HG02938 (cell line): ENCODE results near the gene PHF24.
"Not testable (repeated sequence)": the region's sequence is repeated elsewhere in the genome, so short reads cannot be mapped to it uniquely, and the experiment has no call there.

Source experiments
- ATAC-seq: cut with Tn5 transposase; IDR thresholded peaks from one replicate; pipeline ENCODE4 v1.9.1; 2021; ENCODE audit warnings: mild to moderate bottlenecking, moderate library complexity; ENCODE audit not compliant: unreplicated experiment

PHF24 gene

GRCh38 chr9:34996181-34996904, 38.3 kb downstream of the PHF24 start:
- ATAC-seq = no peak

- ATAC-seq = no peak
Observed at GRCh38 chr9:34996905-34997279, 38.8 kb downstream of the PHF24 start.

- no peak for ATAC-seq
Observed at GRCh38 chr9:34997379-34997781, 39.3 kb downstream of the PHF24 start.

GRCh38 chr9:34998266-34998665, 40.2 kb downstream of the PHF24 start:
- ATAC-seq = no peak

GRCh38 chr9:34999576-34999975, 41.5 kb downstream of the PHF24 start:
- no peak for ATAC-seq

- no peak for ATAC-seq
Observed at GRCh38 chr9:35000535-35001284, 42.6 kb downstream of the PHF24 start.

GRCh38 chr9:35001285-35001677, 43.2 kb downstream of the PHF24 start:
- ATAC-seq = no peak

GRCh38 chr9:35001803-35002502, 43.9 kb downstream of the PHF24 start:
- no peak for ATAC-seq

GRCh38 chr9:35002623-35003022, 44.5 kb downstream of the PHF24 start:
- ATAC-seq = no peak

GRCh38 chr9:35004299-35004698, 46.2 kb downstream of the PHF24 start:
- ATAC-seq = not testable (repeated sequence)

GRCh38 chr9:35010351-35010958, 52.4 kb downstream of the PHF24 start:
- no peak for ATAC-seq

- ATAC-seq = no peak
Observed at GRCh38 chr9:35014517-35014916, 56.4 kb downstream of the PHF24 start.

- ATAC-seq = not testable (repeated sequence)
Observed at GRCh38 chr9:35023443-35023842, 65.4 kb downstream of the PHF24 start.

GRCh38 chr9:35026671-35027070, 68.6 kb downstream of the PHF24 start:
- ATAC-seq = no peak

- ATAC-seq = no peak
Observed at GRCh38 chr9:35027374-35027773, 69.3 kb downstream of the PHF24 start.

GRCh38 chr9:35027860-35028259, 69.8 kb downstream of the PHF24 start:
- ATAC-seq = no peak

GRCh38 chr9:35028341-35028740, 70.3 kb downstream of the PHF24 start:
- no peak for ATAC-seq

- no peak for ATAC-seq
Observed at GRCh38 chr9:35029241-35029640, 71.2 kb downstream of the PHF24 start.

- ATAC-seq = no peak
Observed at GRCh38 chr9:35029852-35030251, 71.8 kb downstream of the PHF24 start.
